Duodenal mucosa (tissue), 2 donors: Measurements from ENCODE around the gene POMGNT2.

Source experiments
- H3K27ac ChIP-seq: one replicate; pipeline ENCODE4 v1.7.0; 2013; ENCODE audit warnings: low read depth, low read length
- H3K27me3 ChIP-seq, 2 donors: one replicate each; pipeline ENCODE4 v1.7.0; 2013; ENCODE audit warnings: low read length in 2 of 2, control low read depth in 1 of 2; ENCODE audit not compliant: insufficient read depth in 2 of 2, control insufficient read depth in 1 of 2
- H3K36me3 ChIP-seq, 2 donors: one replicate each; pipeline ENCODE4 v1.7.0; 2013; ENCODE audit warnings: low read length in 2 of 2, control low read depth in 1 of 2; ENCODE audit not compliant: insufficient read depth in 2 of 2, control insufficient read depth in 1 of 2
- H3K4me1 ChIP-seq, 2 donors: one replicate each; pipeline ENCODE4 v1.7.0; 2013; ENCODE audit warnings: low read length in 2 of 2, control low read depth in 1 of 2; ENCODE audit not compliant: insufficient read depth in 2 of 2, control insufficient read depth in 1 of 2
- H3K4me3 ChIP-seq, 2 donors: one replicate each; pipeline ENCODE4 v1.7.0; 2013; ENCODE audit warnings: low read length in 2 of 2, low read depth in 1 of 2
- H3K9ac ChIP-seq, 2 donors: one replicate each; pipeline ENCODE4 v1.7.0; 2013; ENCODE audit warnings: low read length in 2 of 2, low read depth in 1 of 2
- H3K9me3 ChIP-seq, 2 donors: one replicate each; pipeline ENCODE4 v1.7.0; 2013; ENCODE audit warnings: low read length in 2 of 2, control low read depth in 1 of 2; ENCODE audit not compliant: control insufficient read depth in 1 of 2

The POMGNT2 gene

DNA sequence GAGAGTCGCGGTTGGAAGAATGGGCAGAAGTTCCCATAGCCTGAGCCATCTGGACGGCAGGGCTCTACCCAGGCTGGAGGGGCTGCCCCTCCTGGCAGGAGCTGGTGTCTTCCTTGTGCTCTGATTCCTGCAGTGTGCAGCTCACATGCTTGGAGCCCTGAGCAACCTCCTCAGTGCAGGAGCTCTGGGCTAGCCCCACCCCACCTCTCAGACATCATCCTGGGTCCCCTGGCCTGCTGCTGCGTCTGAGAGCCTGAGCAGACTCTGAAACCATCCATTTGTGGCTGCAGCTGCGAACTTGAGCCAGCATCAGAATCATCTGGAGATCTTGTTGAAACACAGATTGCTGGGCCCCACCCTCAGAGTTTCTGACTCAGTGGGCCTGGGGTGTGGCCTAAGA lies 42.8 kb downstream of the POMGNT2 start:
- Histone ChIP-seq H3K4me1 (no peaks in the 10 kb centered on the region), H3K27me3 (no peaks in the 10 kb centered on the region), H3K27ac (no peak overlapping the region), H3K9ac (no peak overlapping the region), H3K9me3 (no peaks in the 10 kb centered on the region), H3K36me3 (no peaks in the 10 kb centered on the region), H3K4me3 (no peak overlapping the region)

DNA sequence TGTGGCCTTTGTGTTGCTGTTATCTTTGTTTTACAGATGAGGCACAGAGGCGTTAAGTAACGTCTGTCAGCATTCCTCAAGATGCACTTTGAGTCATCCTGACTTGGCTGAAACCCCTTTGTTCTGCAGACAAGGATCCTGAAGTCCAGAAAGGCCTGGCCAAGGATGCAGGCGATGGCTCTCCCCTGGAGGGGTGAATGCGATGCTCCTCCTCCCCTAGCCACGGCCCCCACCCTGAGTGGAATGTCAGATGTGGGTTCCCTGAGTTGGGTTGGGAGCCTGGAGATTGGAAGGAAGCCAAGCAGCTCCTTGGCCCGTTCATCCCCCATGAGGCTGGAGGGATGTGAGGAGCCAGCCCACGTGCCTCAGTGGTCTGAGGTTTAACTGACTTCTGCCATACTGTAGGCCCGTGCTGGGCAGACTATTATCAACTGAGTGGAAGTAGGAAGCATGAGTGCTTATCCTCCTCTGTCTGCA lies 43.3 kb downstream of the POMGNT2 start:
- H3K4me3 ChIP-seq = no peak overlapping the region
- no peaks in the 10 kb centered on the region for H3K36me3 ChIP-seq
- no peaks in the 10 kb centered on the region for H3K27me3 ChIP-seq
- H3K4me1 ChIP-seq = no peaks in the 10 kb centered on the region
- H3K9me3 ChIP-seq = no peaks in the 10 kb centered on the region
- no peak overlapping the region for H3K27ac ChIP-seq
- H3K9ac ChIP-seq = no peak overlapping the region

DNA sequence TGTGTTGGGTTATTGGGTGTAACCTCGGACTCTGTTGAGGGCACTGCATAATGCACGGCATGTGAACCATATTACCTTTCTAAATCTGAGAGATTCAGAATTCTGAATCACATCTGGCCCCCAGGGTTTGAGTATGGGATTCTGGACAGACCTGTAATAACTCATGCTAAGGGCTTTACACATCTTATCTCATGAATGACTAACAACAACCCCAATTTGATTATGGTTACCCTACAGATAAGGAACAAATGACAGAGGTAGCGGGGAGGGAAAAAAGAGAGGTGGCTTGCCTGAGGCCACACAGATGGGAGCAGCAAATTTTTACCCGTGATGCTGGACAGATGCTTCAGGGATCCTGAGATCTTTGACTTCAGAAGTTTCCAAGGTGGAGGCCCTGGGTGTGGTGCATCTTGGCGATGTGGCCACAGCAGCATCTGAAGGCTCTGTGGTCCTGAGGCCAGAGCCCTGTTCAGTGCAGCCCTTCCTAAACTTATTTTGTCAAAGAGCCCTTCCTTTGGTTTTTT lies 43.8 kb downstream of the POMGNT2 start:
- Histone ChIP-seq H3K4me1 (no peaks in the 10 kb centered on the region), H3K4me3 (no peak overlapping the region), H3K36me3 (no peaks in the 10 kb centered on the region), H3K9me3 (no peaks in the 10 kb centered on the region), H3K9ac (no peak overlapping the region), H3K27ac (no peak overlapping the region), H3K27me3 (no peaks in the 10 kb centered on the region)

DNA sequence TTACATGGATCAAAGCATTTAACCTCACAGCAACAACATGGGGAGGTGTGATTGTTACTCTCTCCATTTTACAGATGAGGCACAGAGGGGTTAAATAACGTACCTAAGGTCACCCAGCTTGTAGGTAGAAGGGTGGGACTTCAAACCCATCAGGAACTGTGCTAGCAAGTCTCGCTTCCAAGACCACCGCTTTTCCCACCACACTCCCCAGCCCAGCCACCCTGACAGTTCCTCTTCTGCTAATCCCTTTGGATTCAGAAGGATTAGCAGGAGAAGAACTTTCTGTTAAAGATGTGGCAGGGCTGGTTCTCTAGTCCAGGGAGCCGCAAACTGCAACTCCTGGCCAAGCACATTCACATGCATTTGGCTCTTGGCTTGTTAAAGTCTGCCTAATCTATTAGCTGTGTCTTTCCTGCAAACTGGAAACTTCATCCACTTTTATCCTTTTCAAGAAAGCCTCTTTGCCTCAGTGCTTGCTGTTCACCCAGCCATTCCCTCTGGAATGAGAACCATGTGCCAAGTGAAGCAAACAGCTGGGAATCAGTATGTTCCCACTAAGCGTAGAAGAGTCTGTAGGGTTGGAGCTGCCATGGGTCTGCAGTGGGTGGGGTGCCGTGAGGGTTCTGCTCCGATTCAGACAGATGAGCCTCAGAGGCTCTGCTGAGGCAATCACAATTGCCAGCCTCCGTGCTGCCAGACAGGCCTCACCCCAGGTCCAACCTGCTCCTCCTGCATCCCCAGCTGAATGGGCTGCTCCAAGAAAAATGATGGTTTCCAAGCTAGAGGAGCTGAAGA lies 44.6 kb downstream of the POMGNT2 start:
- no peak overlapping the region for H3K9ac ChIP-seq
- no peaks in the 10 kb centered on the region for H3K4me1 ChIP-seq
- no peak overlapping the region for H3K4me3 ChIP-seq
- no peaks in the 10 kb centered on the region for H3K27me3 ChIP-seq
- H3K27ac ChIP-seq = no peak overlapping the region
- H3K9me3 ChIP-seq = no peaks in the 10 kb centered on the region
- H3K36me3 ChIP-seq = no peaks in the 10 kb centered on the region

- Histone ChIP-seq H3K27ac (no peak overlapping the region), H3K27me3 (no peaks in the 10 kb centered on the region)
These were observed 46.4 kb downstream of the POMGNT2 start for GRCh38 chr3:43059456-43059855.

DNA sequence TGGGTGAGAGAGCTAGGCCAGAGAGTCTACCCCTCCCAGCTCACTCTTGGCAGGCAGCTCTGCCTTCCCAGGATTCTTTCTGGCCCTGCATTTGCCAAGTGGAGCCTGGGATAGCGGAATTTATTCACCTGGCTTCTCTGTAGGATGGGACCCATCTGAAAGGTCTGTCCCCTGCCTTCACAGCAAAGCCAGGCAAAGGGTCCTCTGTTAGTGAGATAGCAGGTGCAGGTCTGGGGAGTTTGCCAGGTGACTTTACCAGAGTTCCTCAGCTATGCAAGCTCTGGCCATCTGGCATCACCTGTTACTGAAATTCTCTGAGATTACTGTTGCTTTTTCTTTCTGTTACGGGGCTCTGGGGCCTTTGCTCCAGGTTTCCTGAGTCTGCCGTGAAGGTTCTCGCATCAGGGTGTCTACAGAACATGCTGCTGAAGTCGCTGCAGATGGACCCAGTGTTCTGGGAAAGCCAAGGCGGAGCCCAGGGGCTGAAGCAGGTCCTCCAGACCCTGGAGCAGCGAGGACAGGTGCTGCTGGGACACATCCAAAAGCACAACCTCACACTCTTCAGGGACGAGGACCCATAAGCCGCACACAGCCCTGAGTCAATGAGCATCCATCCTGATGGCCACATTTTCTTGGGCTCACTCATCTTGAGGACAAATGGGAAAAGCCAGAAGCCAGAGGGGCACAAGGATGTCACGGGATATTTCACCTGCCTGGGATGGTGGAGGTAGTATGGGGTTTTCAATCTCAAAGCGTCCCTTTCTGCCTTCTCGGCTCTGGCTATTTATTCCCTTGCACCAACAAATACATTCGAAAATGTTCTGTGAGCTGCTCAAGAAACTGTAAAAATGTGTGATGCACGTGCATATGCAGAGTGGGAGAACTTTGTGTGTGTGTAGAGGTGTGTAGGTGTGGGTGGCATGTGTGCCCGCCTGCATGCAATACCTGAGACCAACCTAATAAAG lies 49.8 kb downstream of the POMGNT2 start:
- Histone ChIP-seq H3K4me1 (no peaks in the 10 kb centered on the region), H3K4me3 (no peak overlapping the region), H3K27me3 (no peaks in the 10 kb centered on the region), H3K27ac (no peak overlapping the region), H3K36me3 (no peaks in the 10 kb centered on the region), H3K9me3 (no peaks in the 10 kb centered on the region), H3K9ac (no peak overlapping the region)

More at GRCh38 chr3:43059456-43059855, 46.4 kb downstream of the POMGNT2 start:
- Histone ChIP-seq H3K4me1 (no peaks in the 10 kb centered on the region), H3K9me3 (no peaks in the 10 kb centered on the region), H3K9ac (no peak overlapping the region), H3K36me3 (no peaks in the 10 kb centered on the region), H3K4me3 (no peak overlapping the region)

DNA sequence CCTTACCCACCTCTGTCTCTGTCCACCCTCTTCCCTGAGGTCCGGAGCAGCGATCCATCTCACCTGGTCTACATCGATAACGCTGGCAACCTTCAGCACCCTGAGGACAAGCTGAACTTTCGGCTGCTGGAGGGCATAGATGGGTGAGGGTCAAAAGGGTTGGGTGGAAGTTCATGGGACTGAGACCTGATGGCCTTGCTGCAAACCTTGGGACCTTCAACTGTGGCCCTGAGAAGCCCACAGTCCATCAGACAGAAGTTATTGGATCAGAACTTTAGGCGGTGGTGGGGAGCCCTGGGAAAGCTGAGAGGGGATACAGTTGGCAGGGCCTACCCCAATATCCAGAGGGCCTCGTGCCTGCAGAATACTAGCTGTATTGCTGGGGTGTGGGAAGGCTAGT lies 50.5 kb downstream of the POMGNT2 start:
- Histone ChIP-seq H3K27ac (no peak overlapping the region), H3K9ac (no peak overlapping the region), H3K36me3 (no peaks in the 10 kb centered on the region), H3K4me3 (no peak overlapping the region), H3K27me3 (no peaks in the 10 kb centered on the region), H3K4me1 (no peaks in the 10 kb centered on the region), H3K9me3 (no peaks in the 10 kb centered on the region)

GRCh38 chr3:43054754-43055153 lies 51.1 kb downstream of the POMGNT2 start:
- no peaks in the 10 kb centered on the region for H3K36me3 ChIP-seq

GRCh38 chr3:43053291-43053690 lies 52.6 kb downstream of the POMGNT2 start:
- Histone ChIP-seq H3K4me1 (no peaks in the 10 kb centered on the region), H3K9me3 (no peaks in the 10 kb centered on the region), H3K9ac (no peak overlapping the region), H3K36me3 (no peaks in the 10 kb centered on the region), H3K27me3 (no peaks in the 10 kb centered on the region), H3K27ac (no peak overlapping the region), H3K4me3 (no peak overlapping the region)

More at GRCh38 chr3:43054754-43055153, 51.1 kb downstream of the POMGNT2 start:
- no peak overlapping the region for H3K27ac ChIP-seq
- H3K27me3 ChIP-seq = no peaks in the 10 kb centered on the region
- H3K9ac ChIP-seq = no peak overlapping the region
- H3K4me1 ChIP-seq = no peaks in the 10 kb centered on the region
- no peak overlapping the region for H3K4me3 ChIP-seq
- no peaks in the 10 kb centered on the region for H3K9me3 ChIP-seq

DNA sequence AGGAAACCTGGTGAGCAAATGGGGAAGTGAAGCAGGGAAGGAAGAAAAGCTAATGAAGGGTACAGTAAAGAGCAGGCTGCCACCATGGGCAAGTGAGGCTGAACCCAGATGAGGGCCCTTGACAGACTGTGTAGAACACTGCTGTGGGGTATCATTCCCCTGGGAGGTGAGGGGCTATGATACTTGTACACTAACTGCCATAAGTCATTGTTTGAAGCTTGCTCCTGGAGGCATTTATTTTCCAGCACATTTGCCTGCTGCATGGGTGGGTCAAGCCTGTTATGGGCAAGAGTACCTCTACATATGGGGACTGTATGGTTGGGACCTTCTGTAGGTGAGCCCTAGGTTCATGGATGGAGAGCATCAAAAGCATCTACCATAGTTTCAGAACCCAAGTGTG lies 57.4 kb downstream of the POMGNT2 start:
- no peak overlapping the region for H3K4me3 ChIP-seq
- no peaks in the 10 kb centered on the region for H3K36me3 ChIP-seq
- H3K4me1 ChIP-seq = no peaks in the 10 kb centered on the region
- peaks cover 5 to 13% of the 10 kb centered on the region in 2 donors for H3K9me3 ChIP-seq
- no peak overlapping the region for H3K27ac ChIP-seq
- H3K27me3 ChIP-seq = no peaks in the 10 kb centered on the region
- H3K9ac ChIP-seq = no peak overlapping the region
